Measurements from ENCODE around the gene COX19.

DNA sequence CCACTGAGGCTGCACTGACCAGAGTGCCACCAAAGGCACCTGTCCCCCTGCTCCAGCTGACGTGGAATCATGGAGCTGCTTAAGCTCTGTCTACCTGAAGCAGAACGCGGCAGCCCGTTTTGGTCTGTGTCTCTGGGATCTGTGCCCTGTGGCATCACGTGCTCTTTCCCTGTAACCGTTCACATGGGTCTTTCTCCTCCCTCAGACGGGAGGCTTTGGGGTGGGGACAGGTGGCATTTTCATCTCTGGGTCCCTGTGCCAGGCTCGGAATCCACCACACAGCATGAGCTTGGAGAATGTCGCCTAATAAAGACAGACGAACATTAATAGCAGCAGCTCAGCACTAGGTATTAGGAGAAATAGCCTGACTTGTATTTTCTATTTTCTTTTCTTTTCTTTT, 19.3 kb downstream of the COX19 start:
- TF ChIP-seq, protein P1, sequence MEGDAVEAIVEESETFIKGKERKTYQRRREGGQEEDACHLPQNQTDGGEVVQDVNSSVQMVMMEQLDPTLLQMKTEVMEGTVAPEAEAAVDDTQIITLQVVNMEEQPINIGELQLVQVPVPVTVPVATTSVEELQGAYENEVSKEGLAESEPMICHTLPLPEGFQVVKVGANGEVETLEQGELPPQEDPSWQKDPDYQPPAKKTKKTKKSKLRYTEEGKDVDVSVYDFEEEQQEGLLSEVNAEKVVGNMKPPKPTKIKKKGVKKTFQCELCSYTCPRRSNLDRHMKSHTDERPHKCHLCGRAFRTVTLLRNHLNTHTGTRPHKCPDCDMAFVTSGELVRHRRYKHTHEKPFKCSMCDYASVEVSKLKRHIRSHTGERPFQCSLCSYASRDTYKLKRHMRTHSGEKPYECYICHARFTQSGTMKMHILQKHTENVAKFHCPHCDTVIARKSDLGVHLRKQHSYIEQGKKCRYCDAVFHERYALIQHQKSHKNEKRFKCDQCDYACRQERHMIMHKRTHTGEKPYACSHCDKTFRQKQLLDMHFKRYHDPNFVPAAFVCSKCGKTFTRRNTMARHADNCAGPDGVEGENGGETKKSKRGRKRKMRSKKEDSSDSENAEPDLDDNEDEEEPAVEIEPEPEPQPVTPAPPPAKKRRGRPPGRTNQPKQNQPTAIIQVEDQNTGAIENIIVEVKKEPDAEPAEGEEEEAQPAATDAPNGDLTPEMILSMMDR (conservative IDR thresholded peaks at IDR 0.05 in 1 of 2, IDR thresholded peaks at IDR 0.05 in 1 of 2; ENCODE audit: extremely low read depth in 1 of 2, insufficient read depth in 1 of 2, low read depth in 1 of 2, low read length in 2 of 2) = no peak
- no peak for TF ChIP-seq EZH2 (IDR thresholded peaks at IDR 0.05; ENCODE audit: borderline replicate concordance, low read length)

Measured in mammary epithelial cell (primary cell).